Measurements from ENCODE around the gene KIN.
"Not testable (repeated sequence)": the region's sequence is repeated elsewhere in the genome, so short reads cannot be mapped to it uniquely, and the experiment has no call there.

Gene KIN

DNA sequence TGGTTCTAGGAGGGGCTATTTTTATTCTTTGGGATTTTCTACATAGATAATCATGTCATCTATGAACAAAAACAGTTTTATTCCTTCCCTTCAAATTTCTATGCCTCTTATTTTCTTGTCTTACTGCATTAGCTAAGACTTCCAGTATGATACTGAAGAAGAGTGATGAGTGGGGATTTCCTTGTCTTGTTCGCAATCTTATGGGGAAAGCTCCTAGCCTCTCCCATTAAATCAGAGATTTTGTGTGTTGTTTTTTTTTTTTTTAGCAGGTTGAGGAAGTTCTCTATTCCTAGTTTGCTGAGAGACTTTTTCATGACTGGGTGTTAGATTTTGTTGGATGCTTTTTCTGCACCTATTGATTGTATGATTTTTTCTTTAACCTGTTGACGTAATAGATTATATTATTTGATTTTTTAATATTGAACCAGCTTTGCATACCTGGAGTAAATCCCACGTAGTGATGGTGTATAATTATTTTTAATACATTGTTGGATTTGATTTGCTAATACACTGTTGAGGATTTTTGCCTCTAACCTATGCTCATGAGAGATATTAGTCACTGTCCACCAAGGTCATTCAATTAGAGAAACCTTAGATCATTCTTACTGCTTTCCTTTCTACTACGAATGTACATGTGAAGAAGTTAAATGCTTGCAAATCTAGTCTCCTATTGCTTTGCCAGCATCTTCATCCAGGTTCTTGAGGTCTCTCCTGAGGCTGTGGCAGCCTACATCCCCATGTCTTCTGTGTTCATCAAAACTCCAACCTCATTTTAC lies 6.6 kb upstream of the KIN start:
- DNase-seq: no peak

DNA sequence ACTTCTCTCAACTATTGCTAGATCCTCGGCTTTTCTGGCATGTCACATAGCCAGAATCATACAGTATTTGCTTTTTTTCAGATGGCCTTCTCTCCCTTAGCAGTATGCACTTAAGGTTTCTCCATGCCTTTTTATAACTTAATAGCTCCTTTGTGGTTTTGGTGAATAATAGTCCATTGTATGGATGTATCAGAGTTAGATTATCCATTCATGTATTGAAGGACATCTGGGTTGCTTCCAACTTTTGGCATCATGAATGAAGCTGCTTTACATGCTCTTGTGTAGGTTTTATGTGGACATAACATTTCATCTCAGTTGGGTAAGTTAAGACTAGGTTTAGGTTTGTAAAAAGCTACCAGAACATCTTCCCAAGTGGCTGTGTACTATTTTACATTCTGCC lies 4.7 kb upstream of the KIN start:
- no peak for DNase-seq

GRCh38 chr10:7789390-7789789 lies 1.6 kb upstream of the KIN start:
- no peak for DNase-seq

GRCh38 chr10:7788639-7789286 lies 970 bp upstream of the KIN start:
- no peak for DNase-seq

DNA sequence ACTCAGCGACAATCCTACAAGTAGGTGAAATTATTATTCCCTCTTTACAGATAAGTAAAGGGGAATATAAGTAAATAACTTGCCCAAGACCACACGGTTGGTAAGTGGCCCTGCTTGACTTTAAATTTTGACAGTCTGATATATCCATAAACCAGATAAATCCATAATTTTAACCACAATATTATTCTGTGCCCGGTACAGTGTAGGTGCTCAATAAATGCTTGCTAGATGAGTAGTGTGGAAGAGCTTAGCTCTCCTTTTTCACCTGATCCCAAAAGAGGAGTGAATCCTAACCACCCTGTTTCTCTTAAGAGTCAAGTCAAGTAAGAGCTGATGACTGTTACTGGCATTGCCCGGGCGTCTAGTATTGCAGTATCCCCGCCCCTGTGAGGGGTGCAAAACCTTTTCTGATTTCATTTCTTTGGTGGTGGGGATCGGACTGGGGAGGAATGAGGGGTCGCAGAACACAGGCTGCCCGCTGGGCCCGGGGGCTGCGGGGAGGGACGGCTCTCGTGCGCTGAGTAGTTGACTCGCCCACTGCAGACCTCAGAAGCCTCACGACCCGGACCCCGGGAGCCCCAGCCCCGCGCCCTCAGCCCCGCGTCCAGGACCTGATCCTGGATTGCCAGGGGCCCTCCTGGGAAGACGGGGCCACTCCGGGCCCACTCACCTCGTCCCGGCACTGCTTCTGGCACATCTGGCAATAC lies 490 bp downstream of the KIN start:
- DNase-seq: no peak

DNA sequence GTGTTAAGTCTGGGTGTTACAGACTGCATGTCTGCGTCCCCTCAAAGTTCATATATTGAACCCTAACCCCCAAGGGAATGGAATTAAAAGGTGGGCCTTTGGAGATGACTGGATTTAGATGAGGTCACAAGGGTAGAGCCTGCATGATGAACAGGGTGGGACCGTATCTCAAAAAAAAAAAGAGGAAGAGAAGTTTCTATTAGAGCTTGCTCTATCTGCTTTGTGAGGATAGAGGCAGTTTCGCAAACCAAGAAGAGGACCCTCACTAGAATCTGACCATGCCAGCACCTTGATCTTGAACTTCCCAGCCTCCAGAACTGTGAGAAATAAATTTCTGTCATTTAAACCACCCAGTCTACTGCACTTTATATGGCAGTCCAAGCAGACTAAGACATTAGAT lies 1.4 kb downstream of the KIN start:
- DNase-seq: no peak

GRCh38 chr10:7782194-7782593 lies 5.6 kb downstream of the KIN start:
- DNase-seq: not testable (repeated sequence)

DNA sequence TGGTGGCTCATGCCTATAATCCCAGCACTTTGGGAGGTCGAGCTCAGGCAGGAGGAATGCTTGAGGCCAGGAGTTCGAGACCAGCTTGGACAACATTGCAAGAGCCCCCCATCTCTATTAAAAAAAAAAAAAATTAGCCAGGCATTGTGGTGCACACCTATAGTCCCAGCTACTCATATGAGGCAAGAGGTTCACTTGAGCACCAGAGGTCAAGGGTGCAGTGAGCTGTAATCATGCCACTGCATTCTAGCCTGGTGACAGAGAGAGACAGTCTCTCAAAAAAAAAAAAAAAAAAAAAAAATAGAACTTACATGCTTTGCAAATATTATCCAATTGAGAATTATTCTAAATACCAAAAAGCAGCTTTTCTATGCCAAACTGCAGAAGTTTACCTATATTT lies 11.0 kb downstream of the KIN start:
- no peak for DNase-seq

- DNase-seq: no peak
These were observed 13.7 kb downstream of the KIN start for GRCh38 chr10:7773845-7774801.

- no peak for DNase-seq
These were observed 19.4 kb downstream of the KIN start for GRCh38 chr10:7768417-7768816.

DNA sequence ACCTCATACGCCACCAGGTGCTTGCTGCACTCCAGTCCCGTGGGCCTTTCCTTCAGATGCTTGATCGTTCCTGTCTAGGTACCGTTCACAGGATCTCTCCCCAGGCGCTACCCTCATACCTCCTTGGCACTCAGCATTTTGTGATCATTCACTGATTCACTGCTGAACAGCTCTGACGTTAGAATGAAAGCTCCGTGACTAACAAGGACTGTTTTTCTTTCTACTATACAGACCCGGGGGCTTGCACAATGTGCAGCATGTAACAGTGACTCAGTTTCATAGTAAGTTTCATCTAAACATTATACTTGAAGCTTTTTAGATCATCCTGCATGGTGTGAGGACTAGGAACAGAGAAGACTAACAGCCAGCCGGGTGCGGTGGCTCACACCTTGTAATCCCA lies 20.6 kb downstream of the KIN start:
- no peak for DNase-seq

- no peak for DNase-seq
These were observed 21.6 kb downstream of the KIN start for GRCh38 chr10:7766241-7766640.

GRCh38 chr10:7763929-7764328 lies 23.9 kb downstream of the KIN start:
- DNase-seq: no peak

DNA sequence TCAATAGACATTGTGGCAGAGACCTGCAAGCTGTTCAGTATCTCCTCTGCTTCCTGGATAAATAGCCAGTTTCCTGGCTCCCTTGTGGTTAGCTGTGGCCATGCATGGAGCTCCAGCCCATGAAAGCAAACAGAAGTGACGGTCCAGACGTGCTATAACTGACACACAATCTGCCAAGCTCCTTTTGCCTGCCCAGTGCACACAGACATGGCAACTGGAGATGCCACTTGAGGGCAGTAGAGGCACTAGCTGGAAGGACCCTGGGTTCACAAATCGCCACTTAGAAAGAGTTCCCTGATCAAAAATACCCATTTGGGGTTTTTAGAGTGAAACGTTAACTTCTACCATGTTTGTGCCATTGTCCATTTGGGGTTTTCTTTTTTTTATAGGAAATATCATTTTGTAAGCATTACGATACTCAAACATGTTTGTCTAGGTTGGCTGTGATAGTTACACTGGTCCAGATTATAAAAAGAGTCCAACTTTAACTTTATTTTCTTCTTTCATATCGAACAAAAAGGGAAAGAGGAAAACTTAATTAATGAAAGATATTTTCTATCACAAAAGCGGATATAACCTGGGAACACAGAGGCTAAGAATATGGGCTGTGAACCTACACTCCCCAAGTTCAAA lies 31.3 kb downstream of the KIN start:
- peak in 1 of 2 experiments; percentile 20 for DNase-seq

DNA sequence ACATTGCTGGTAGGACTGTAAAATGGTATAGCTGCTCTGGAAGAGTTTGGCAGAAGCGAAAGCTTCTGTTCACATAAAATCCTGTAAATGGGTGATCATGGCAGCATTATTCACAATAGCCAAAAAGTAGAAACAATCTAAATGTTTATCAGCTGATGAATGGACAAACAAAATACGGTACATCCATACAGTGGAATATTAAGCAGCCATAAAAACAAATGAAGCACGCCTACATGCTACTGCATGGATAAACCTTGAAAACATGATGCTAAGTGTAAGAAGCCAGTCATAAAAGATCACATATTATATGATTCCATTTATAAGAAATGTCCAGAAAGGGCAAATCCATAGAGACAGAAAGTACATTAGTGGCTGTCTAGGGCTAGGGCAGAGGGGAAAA lies 32.7 kb downstream of the KIN start:
- no peak for DNase-seq

DNA sequence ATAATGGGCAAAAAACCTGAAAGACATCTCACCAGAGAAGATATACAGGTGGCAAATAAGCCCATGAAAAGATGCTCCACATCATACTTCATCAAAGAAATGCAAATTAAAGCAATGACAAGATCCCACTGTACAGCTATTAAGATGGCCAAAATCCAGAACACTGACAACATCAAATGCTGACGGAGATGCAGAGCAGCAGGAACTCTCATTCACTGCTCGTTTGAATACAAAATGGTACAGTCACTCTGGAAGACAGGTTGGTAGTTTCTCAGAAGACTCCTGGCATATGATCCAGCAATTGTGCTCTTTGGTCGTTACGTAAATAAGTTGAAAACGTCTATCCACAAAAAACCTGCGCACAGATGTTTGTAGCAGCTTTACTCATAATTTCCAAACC lies 35.5 kb downstream of the KIN start:
- DNase-seq: no peak

GRCh38 chr10:7750222-7750621 lies 37.6 kb downstream of the KIN start:
- DNase-seq: no peak

- not testable (repeated sequence) for DNase-seq
These were observed 39.2 kb downstream of the KIN start for GRCh38 chr10:7748637-7749036.

- no peak for DNase-seq
These were observed 43.5 kb downstream of the KIN start for GRCh38 chr10:7744307-7744706.

DNA sequence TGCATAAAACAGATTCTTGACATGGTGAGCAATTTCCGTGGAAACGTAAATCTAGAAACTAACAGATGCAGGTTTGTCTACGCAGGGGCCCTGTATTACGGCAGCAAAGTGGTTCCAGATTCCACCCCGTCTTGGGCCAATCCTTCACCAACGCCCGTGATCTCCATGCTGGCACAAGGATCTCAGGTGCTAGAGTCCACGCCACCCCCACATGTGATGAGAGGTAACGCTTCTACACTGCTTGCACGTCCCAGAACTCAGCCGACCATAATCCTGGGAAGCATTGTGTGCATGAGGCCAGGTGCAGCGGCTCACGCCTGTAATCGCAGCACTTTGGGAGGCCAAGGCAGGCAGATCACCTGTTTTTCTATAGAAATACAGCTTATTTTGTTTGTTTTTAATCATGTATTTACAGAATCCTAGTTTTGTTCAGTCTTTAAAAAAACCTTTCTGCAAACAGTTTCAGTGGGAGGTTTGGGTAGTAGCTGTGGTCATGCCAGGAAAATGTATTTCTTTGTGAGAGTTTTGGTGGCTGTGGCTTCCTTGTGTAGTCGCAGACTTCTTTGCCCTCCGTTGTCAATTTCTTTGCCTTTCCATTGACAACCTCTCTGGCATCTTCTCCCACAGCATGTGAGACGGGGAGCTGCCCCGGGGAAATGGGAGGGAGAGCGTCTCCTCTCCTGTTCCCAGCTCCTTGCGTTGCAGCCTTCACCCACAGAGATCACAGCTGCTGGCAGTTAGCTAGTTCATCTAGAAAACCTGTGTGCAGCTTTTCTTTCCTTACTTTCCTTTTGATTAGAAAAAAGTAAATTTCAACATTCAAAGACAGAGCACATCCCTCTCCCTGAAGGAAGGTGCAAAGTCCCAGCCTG lies 49.0 kb downstream of the KIN start:
- no peak for DNase-seq

GRCh38 chr10:7734821-7735220 lies 53.0 kb downstream of the KIN start:
- no peak for DNase-seq

Measured in NCI-H524 (cell line).